NCI-H524 (cell line): ENCODE results near the gene BTNL2.
"Not testable (repeated sequence)": the region's sequence is repeated elsewhere in the genome, so short reads cannot be mapped to it uniquely, and the experiment has no call there.

Experiments
- DNase-seq, 2 experiments: peaks; one replicate each; lab custom pipeline; 2025; lab: John Stamatoyannopoulos, UW

BTNL2 gene

DNA sequence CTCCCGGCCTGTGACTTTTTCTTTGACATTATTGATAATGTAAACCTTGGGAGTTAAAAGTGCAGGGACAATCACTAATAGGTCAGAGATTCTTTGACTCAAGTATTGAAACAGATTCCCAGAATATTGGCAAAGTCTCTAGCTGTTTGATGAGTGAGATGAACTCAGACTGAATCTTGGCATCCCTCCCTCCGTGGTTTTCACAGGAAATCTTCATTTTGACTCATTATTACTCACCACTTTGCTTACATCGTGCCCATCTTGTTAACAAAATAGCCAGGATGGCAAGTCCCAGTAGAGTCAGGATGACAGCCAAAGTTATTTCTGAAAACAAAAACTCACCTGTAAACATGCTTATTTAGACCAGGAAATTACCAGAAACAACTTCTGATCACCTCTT, 37.3 kb downstream of the BTNL2 start:
- DNase-seq = no peak

DNA sequence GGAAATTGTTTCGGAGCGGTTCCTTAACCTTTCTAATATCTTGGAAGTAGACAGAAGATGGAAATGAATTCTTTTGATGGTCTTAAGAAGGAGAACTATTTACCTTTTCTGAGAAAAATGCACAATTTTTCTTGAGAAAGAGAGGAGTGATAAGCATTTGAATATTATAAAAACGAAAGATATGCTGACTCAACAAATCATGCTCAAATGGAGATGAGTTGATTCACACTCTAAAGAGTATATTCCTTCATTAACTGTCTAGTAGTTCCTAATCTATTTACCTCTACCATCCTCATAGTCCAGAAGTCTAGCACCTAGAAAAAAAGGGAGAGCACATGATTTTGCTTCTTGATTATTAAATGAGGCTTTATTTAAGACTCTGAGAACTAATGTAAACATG, 39.3 kb downstream of the BTNL2 start:
- no peak for DNase-seq

DNA sequence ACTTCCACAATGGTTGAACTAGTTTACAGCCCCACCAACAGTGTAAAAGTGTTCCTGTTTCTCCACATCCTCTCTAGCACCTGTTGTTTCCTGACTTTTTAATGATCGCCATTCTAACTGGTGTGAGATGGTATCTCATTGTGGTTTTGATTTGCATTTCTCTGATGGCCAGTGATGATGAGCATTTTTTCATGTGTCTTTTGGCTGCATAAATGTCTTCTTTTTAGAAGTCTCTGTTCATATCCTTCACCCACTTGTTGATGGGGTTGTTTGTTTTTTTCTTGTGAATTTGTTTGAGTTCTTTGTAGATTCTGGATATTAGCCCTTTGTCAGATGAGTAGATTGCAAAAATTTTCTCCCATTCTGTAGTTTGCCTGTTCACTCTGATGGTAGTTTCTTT, 47.8 kb downstream of the BTNL2 start:
- not testable (repeated sequence) for DNase-seq

- not testable (repeated sequence) for DNase-seq
Measured at GRCh38 chr6:32358548-32358947, 48.4 kb downstream of the BTNL2 start.

DNA sequence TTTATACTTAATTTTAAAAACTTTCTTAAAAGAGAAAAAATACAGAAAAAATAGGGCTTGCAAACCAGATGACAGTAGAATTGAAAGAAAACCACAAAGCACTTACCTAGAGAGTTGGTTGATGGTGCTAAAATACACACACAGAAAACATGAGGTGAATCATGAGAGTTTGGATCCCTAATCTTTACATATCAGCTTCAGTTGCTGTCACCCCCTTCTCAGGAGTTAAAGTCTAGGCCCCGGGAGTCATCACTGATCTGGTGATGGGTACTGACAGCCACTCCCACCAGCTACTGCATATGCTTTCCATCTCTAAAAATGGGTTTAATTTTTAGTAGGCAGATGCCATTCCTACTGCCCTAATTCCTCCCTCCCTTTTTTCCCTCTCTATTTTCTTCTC, 52.0 kb downstream of the BTNL2 start:
- no peak for DNase-seq

DNA sequence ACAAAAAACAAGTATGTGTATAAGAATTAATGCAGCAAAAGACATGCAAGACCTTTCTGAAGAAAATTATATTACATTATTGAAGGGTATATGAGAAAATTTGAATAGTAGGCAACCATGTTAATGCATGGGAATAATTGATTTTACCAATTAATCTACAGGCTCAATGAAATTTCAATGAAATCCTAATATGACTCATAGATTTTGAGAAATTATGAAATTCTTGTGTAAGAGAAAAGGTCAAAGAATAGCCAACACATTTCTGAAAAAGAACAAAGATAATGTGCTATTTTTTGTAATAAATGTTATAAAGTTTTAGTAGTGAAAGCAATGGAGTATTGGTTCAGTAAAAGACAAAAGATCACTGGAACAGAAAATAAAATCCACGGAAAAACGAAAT, 53.6 kb downstream of the BTNL2 start:
- DNase-seq = no peak
